Measurements from ENCODE around the gene BPIFB3.

BPIFB3 gene

DNA sequence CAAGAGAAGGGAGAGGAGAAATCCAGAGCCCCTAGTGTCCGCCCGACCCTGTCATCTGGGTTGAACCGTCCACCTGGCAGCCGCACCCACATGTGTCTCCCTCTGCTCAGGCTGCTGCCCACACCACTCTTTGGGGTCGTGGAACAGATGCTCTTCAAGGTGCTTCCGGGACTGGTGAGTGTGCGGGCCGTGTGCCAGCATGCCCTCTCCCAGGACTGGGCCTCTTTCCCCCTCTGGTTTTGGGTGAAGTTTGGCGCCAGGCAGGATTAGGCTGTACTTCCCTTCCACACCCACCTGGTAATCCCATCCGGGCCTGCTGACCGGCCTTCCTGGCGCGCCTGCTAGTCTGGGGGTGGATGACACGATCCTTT lies 7.9 kb downstream of the BPIFB3 start:
- no peak for DNase-seq (ENCODE audit: extremely low read depth in 1 of 2, low read depth in 1 of 2)

DNA sequence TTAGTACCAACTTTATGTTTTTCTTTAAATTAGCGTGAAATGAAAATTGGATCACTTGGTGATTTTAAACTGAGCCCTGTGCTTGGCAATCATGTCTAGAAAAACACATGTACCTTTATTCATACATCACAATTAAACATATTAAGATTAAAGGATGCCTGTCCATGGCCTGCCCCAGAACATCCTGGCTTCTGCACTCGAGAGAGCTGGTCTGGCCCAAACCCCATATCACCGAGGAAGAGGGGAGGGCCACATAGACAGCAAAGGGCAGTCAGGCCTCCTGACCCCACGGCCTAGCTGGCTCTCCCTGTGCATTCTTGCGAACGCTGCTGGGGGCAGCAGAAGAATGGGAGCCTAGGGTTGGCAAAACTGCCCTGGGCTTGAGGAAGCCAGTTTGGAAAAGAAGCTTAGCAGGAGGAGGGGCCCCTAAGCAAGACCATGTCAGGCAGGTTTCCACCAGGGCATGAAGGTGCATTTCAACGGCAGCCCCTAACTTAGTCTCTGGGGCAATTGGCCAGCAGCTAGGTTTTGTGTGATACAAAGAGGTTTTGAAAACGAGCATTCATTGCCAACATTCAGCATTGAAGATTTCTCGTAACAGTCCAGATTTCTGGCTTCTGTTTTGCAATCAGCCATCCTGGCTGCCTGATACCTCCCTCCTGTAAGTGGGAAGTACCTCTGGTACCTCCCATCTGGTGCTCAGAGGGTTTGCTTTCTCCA lies 8.6 kb downstream of the BPIFB3 start:
- no peak for DNase-seq (ENCODE audit: extremely low read depth in 1 of 2, low read depth in 1 of 2)

DNA sequence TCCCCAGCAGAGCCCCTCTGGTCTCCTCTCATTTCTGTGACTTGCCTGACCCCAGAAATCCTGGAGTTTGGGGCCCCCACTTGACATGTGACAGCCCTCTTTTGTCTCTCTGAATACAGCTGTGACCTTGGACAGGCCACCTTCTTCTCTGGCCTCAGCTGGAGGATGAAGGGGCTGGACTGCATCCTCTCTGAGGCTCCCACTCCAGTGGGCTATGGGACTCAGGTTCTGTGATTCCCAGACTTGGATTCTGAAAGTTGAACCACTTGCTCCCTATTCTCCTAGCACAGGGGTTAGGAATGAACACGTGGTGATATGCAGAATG lies 9.1 kb downstream of the BPIFB3 start:
- DNase-seq (ENCODE audit: extremely low read depth in 1 of 2, low read depth in 1 of 2), result no peak

DNA sequence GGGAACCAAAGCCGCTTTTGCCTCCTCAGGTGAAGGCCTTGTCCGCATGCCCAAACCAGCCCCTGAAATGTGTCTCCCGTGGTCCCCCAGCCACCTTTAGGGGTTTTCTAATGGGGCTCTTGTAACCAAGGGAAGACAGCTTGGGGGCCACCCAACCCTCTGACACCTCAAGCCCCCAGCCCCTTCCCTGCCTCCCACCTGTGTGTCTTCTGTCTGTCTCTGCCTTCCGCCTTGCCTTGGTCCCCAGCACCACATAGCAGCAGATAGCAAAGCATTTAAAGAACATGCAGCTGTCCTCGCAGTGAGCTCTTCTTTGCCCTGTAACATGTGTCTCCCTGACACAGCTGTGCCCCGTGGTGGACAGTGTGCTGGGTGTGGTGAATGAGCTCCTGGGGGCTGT lies 9.6 kb downstream of the BPIFB3 start:
- no peak for DNase-seq (ENCODE audit: extremely low read depth in 1 of 2, low read depth in 1 of 2)

DNA sequence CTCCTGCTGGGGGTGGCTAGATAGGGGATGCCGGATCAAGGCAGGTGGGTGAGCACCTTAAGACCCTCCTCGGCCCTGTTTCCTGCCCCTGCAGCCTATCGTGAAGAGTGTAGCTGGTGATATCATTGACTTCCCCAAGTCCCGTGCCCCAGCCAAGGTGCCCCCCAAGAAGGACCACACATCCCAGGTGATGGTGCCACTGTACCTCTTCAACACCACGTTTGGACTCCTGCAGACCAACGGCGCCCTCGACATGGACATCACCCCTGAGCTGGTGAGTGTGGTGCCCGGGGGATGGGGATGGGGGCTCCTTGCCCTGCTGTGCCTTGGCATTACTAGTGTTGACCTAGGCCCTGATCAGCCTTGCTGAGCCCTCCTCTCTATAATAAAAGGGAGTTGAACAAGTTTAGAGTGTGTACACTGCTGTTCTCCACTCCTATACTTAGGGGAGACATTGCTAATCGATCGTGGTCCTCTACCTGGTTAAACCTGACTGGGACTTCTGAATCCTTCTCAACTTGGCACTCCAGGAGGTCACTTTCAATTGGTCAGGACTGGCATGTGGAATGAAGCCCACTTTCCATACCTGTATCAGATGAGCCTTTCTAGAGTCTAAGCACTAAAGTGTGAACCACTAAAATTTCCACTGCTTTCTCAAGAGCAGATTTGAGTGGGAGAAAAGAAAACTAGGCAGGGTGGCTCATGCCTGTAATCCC lies 11.0 kb downstream of the BPIFB3 start:
- no peak for DNase-seq (ENCODE audit: extremely low read depth in 1 of 2, low read depth in 1 of 2)

DNA sequence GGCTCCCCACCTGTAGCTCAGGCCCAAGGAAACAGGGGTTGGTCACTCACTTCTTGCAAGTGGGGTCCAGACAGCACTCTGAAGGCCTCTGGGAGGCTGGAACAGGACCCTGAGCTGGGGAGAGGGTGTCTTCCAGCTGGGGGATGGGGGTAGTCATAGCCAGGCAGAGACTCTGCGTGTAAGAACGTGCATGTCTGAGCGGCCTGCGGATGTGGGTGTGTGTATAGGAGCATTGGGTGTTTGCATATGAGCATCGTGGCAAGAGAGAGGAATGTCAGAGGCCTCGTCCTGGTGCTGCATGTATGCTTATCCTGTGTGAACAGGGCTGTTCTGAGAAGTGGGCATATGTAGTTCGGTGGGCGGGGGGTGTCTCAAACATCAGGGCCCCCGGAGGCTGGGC lies 12.1 kb downstream of the BPIFB3 start:
- no peak for DNase-seq (ENCODE audit: extremely low read depth in 1 of 2, low read depth in 1 of 2)

DNA sequence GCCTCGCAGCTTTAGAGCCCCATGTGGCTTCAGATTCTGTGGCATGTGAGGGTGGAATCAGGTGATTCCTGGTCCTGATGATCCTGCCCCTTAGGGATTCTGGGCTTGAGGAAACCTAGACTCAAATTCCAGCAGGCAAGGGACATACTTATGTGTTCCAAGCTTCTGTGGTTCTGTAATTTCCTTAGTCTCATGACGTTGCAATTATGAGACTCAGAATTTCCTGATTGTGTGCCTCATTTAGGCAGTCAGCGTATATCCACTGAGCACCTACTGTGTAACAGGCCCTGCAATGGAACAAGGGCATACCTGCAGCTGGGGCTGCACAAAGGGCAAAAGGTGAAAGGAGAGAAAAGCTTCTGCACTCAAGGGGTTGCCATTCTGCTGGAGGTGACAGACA lies 14.1 kb downstream of the BPIFB3 start:
- DNase-seq (ENCODE audit: extremely low read depth in 1 of 2, low read depth in 1 of 2), result no peak

DNA sequence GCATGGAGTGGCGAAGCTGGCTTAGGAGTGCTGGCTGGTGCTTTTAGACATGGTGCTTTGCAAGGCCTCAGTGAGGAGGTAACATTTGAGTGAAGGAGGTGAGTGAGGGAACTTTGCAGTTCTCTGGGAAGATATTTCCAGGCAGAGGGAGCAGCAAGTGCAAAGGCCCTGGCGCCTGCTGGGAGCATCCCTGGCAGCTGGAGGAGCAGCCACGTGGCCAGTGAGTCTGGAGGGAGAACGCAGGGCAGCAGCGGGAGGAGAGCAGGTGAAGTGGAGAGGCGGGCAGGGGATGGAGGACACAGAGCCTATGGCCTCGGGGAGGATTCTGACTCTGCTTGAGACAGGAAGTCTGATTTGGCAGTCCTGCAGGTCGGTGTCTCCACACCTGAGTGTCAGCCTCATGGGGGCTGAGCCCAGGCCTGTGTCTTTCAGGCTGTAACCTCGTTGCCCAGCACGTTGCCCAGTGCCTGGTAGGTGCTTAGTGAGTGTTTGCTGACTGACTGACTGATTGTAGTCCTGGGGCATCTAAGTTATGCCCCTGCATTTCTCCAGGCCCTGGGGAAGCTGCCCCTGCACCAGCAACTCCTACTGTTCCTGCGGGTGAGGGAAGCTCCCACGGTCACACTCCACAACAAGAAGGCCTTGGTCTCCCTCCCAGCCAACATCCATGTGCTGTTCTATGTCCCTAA lies 14.7 kb downstream of the BPIFB3 start:
- DNase-seq (ENCODE audit: extremely low read depth in 1 of 2, low read depth in 1 of 2), result no peak

DNA sequence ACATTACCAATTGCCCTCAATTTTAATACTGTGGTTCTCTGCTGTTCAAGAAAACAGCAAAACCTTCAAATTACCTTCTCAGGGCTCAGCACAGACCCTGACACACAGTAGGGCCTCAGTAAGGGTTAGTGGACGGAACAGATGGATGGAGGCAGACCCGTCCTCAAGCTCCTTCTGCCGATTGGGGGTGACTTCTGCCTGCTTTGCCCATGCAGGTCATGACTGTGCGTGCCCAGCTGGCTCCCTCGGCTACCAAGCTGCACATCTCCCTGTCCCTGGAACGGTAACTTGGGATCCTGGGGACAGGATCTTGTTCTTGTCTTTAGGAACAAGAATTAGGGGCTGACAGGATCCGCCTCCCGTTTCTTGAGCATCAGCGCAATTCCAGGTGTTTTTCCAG lies 16.0 kb downstream of the BPIFB3 start:
- DNase-seq (ENCODE audit: extremely low read depth in 1 of 2, low read depth in 1 of 2), result no peak

DNA sequence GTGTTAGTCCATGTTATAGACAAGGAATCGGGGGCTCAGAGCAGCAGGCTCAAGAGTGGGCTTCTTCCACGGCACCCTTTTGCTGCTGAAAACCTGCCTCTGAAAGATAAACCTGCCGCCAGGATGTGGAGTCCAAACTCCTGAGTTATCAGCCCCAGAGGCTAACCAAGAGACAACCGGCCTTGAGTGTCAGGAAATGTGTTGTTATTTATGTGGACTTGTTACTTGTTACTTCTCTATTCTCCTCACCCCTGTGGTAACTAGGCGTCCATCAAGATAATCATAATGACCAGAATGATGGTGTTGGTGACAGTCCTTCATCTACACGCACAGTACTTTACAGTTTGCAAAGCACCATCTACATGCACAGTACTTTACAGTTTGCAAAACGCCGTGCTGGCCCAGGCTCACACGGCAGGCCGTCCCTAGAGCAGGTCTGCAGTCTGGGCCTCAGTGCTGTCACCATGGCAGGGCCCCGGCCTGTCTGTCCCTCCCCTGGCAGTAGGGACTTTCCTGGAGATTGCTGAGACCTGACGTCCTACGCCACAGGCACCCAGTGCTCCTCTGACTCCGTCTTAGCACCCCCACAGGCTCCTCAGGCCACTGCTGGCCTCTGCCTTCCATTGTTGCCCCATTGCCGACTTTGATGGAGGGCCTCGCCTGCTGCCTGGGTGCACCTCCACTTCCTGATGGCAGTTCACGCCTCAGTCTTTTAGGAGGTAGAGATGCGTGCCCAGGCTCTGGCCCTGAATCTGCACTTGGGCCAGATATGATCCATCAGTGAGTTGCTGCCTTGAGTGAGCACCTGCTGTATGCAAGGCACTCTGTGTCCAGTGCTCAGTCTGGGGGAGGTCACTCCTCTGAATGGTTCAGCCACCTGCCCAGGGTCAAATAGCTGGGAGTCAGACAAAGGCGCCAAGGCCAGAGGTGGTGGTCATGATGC lies 16.7 kb downstream of the BPIFB3 start:
- no peak for DNase-seq (ENCODE audit: extremely low read depth in 1 of 2, low read depth in 1 of 2)

DNA sequence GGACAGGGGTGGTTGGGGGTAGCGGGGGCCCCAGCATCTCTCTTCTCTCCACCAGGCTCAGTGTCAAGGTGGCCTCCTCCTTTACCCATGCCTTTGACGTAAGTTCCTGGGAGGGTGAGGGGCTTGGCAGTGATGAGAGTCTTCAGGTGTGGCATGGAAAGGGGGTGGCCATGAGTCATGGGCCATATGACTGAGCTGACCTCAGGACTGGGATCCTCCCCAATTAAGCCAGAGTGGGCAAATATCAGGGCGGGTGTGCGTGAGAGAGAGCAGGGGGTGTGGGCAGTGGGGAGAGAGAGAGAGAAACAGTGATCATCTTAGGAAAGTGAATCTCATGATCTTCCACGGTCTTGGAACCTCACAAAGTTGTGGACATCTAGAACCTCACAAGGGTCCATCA lies 17.5 kb downstream of the BPIFB3 start:
- DNase-seq (ENCODE audit: extremely low read depth in 1 of 2, low read depth in 1 of 2), result no peak

DNA sequence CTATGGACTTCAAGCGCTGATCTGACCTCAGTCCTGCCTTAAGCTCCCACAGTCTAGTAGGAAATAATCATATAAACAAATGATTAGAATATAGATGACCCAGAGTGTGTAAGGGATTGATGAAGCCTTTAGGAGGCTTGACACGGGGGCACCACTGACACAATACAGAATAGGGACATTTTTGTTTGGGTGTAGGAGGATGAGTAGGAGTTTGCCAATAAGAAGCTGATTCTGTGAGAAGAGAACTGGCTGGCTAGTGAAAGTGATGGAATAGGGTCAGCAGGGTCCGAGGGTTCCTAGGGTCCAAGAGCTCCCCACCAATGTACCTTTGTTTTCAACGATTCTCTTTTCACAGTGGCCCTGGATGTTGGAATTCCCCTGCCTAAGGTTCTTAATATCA lies 18.7 kb downstream of the BPIFB3 start:
- no peak for DNase-seq (ENCODE audit: extremely low read depth in 1 of 2, low read depth in 1 of 2)

DNA sequence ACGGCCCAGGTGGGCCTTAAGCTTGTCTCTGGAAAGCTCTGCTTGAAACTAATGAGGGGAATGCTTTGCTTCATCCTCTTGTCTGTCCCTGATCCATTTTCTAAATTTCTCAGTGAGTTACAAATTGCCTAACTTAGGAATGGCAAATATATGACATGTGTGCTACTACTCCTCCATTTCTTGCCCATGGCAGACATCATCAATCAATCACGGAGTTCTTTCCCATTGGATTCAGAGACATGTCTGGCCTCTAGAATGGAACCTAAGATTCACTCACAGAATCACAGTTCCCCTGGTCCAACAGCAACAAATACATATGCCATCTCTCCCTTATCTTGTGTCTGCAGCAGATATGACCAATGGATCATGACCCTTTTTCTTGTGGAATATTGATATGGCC lies 19.1 kb downstream of the BPIFB3 start:
- no peak for DNase-seq (ENCODE audit: extremely low read depth in 1 of 2, low read depth in 1 of 2)

DNA sequence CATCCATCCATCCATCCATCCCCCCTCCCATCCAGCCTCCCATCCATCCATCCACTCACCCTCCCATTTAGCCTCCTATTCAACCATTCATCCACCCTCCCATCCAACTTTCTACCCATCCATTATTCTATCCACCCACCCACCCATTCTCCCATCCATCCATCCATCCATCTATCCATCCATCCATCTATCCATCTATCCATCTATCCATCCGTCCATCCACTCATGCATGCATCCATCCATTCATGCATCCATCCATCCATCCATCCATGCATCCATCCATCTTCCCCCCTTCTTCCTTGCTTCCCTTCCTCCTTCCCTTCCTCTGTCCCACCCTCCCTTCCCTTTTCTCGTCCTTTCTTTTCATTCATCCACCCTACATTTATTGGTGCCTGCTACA lies 21.0 kb downstream of the BPIFB3 start:
- no peak for DNase-seq (ENCODE audit: extremely low read depth in 1 of 2, low read depth in 1 of 2)

DNA sequence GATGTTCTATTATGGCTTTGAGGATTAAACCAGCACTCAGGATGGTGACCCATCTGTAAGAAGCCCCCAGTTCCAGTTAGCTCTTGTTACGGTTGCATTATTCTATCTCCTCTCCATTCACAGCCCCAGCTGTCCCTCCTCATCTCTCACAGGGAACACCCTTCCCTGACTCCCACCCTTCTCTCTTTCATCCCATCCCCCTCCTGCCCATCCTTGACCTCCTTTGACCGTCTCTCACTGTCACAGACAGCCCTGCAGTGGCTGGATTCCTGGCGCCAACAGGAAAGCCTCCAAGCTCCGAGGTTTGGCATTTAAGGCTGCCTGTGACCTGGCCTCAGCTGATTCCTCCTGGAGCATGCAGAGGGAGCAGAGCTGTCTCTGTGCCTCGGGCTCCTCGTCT lies 21.6 kb downstream of the BPIFB3 start:
- DNase-seq (ENCODE audit: extremely low read depth in 1 of 2, low read depth in 1 of 2), result no peak

DNA sequence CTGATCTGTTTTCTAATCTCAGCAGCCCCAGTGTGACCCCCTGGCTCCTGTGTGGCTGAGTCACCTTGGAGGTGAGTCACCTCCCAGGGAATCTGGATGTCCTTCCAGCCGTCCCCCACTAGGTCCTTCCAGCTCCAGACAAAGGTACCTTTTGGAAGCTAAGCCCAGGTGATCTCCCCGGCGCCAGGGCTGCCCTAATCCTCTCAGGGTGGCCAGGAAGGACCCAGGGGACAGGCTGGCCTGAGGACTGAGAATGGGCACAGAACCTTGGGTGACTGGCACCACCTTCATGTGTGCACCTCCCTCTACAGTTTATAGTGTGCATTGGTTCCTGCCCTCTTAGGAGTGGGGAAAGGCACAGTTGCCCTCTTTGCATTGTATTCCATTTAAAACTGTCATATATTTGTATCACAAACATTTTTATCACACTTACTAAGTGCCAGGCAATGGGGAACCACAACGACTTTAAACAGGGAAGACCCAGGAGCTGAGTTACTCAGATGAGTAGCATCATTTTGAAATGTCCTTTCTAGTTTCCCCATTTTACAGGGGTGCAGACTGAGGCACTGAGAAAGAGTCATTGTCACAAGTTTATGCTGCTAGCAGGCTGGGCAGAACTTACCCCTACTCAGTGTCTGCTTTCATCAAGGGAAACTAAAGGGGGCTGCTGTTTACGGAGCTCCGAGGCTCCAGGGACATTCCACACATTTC lies 23.1 kb downstream of the BPIFB3 start:
- no peak for DNase-seq (ENCODE audit: extremely low read depth in 1 of 2, low read depth in 1 of 2)

DNA sequence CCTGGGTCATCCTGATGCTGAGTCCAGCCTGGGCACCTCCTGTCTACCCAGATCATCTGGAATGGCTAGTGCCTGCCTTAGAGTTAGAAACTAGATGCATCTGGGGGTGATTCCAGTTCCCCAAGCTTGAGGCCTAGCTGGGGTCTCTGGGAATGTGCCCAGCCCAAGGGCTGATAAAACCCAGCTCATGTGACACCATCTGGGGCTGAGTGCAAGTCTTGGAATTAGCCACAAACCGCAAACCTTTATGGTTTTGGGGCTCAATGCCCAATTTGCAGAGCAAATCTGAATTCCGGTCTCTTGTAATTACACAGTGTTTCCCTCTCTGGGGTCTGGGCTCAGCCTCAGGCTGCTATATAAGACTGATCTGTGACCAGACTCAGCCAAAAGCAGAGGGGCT lies 25.6 kb downstream of the BPIFB3 start, which contains the start of gene BPIFB4:
BPIFB4 (plus strand) TSS at position 385 of the 400 bp plus-strand sequence. CDS start 1,884 bp downstream, outside the sequence.
- DNase-seq (ENCODE audit: extremely low read depth in 1 of 2, low read depth in 1 of 2), result no peak

DNA sequence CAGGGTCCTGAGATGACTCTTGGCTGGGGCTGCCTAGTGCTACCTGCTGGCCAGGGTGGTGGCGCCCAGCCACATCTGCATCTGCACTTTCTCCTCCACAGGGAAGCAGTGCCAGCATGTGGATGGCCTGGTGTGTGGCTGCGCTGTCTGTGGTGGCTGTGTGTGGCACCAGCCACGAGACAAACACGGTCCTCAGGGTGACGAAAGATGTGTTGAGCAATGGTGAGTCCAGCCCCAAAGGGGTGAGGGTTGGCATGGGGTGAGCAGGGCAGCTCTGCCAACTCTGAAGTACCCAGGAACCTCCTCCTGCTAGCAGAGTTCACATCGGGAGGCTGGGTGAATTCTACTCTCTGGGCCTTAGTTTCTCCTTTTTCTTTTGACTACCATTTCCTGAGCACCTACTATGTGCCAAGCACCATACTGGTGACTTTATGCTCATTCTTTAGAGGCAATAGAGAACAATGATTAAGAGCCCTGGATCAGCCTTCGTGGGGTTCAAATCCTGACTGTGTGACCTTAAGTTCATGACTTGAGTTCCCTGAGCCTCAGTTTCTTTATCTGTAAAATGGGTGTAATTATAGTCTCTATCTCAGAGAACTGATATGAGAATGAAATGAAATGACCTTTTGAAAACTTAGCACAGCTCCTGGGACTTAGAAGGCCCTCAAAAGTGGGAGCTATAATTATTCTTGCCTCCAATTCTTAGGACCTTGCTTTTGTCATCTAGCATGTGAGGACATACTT lies 27.9 kb downstream of the BPIFB3 start:
- no peak for DNase-seq (ENCODE audit: extremely low read depth in 1 of 2, low read depth in 1 of 2)

DNA sequence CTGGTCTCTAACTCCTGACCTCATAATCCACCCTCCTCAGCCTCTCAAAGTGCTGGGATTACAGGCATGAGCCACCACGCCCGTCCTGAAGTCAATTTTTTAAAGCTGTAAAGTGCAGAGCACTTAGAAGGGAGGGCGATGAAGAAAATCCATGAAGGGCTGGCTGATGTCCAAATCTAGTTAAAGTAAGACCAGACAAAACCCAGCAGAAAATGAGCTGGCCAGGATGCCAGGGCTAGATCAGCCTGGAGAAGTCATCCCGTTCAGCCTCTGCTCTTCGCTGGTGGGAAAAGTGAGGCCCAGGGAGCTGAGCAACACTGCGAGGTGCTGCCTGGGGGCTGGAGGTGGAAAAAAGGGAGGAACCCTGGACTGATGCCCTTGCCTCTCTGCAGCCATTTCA lies 28.8 kb downstream of the BPIFB3 start:
- DNase-seq (ENCODE audit: extremely low read depth in 1 of 2, low read depth in 1 of 2), result no peak
